Natural killer cell (primary cell): ENCODE results near the gene AKAP6. TPM values are rescaled to one million over a fixed set of nuclear protein-coding genes. Genes with fewer than 3 reads are reported as not detected.

ENCODE experiments used
- ATAC-seq, 3 donors: fragments of 150-1000 bp in 2 of 3; fragments of 200-7000 bp in 1 of 3; cut with Tn5 transposase; 1 replicate in 1 of 3; 2 replicates in 2 of 3; pipeline ENCODE4 v1.10.0; 2021; ENCODE audit warnings: mild to moderate bottlenecking in 2 of 3, moderate library complexity in 2 of 3
- DNase-seq, 2 donors: peaks; one replicate each; pipeline versions ENCODE4 v3.0.0 to v3.0.0-alpha.2; 2013 to 2021; ENCODE audit warnings: mixed read lengths in 1 of 2
- H3K27ac ChIP-seq: one replicate; pipeline ENCODE4 v1.5.1; 2013; ENCODE audit warnings: mild to moderate bottlenecking, low read length
- H3K27me3 ChIP-seq: one replicate; pipeline ENCODE4 v1.6.1; 2013; ENCODE audit warnings: low read length; ENCODE audit not compliant: control insufficient read depth, insufficient read depth
- H3K36me3 ChIP-seq: one replicate; pipeline ENCODE4 v1.6.1; 2013; ENCODE audit warnings: low read length; ENCODE audit not compliant: control insufficient read depth, insufficient read depth
- H3K4me1 ChIP-seq: one replicate; pipeline ENCODE4 v1.6.1; 2013; ENCODE audit warnings: low read length; ENCODE audit not compliant: control insufficient read depth, insufficient read depth
- H3K4me3 ChIP-seq: one replicate; pipeline ENCODE4 v1.5.1; 2013; ENCODE audit warnings: low read length
- H3K9me3 ChIP-seq: one replicate; pipeline ENCODE4 v1.6.1; 2013; ENCODE audit warnings: low read length; ENCODE audit not compliant: control insufficient read depth, insufficient read depth
- H3K27ac Mint-ChIP-seq, 2 donors: one replicate each; pipeline ENCODE4 v1.8.0; 2022; ENCODE audit warnings: mild to moderate bottlenecking in 2 of 2, mixed read lengths in 2 of 2, moderate library complexity in 1 of 2
- H3K27me3 Mint-ChIP-seq, 2 donors: one replicate each; pipeline ENCODE4 v1.8.0; 2022; ENCODE audit warnings: low read depth in 2 of 2, mixed read lengths in 2 of 2
- H3K36me3 Mint-ChIP-seq: one replicate; pipeline ENCODE4 v1.8.0; 2022; ENCODE audit warnings: mixed read lengths
- H3K4me1 Mint-ChIP-seq, 2 donors: one replicate each; pipeline ENCODE4 v1.8.0; 2022; ENCODE audit warnings: mixed read lengths in 2 of 2
- H3K4me3 Mint-ChIP-seq: one replicate; pipeline ENCODE4 v1.8.0; 2022; ENCODE audit warnings: mild to moderate bottlenecking, moderate library complexity, mixed read lengths
- H3K9me3 Mint-ChIP-seq, 2 donors: one replicate each; pipeline ENCODE4 v1.8.0; 2022; ENCODE audit warnings: mixed read lengths in 2 of 2
- WGBS: methylation state at CpG from one replicate; pipeline ENCODE4 v1.1.7; 2013; ENCODE audit warnings: missing lambda C conversion rate; ENCODE audit not compliant: insufficient coverage; 5-methylcytosine and 5-hydroxymethylcytosine counted together
- intact Hi-C: fragments of 100-400 bp; cut with micrococcal nuclease; formaldehyde crosslinking; loops from one replicate; pipeline ENCODE4 v1.14.2; 2022
- total RNA-seq, 4 donors: library from RNA; stranded (reverse); fragments of 120-200 nt in 1 of 4; gene quantifications; one replicate each; pipeline versions ENCODE4 v1.2.3 to v1.2.4, GENCODE V29; 2013 to 2022
- TF ChIP-seq, protein P1 (sequence below): fragments of 200-600 bp; IDR thresholded peaks from one replicate; pipeline ENCODE4 v1.8.0; 2022; ENCODE audit warnings: antibody characterized with exemption

AKAP6 gene
- total RNA-seq, 3 donors from 2014 or later (not counting 1 experiment from before 2014, with no cell fraction given), result 0.21 to 1.3 (median 0.80) TPM

DNA sequence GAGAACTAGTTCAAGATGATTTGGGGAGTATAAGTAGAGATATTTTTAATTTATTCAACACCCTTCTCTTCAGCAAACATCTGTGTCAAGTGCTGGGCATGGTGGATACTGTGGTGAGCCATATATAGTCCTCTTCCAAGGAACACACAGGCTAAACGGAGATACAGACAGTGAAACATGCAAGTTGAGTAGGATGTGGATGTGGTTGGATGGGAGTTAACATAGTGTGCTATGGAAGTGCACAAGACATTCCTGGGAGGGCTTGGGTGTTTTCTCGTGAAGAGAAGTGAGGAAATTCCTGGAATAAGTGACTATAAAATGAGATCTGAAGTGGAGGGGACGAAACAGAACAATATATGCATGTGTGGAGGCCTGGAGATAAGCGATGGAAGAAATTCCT lies 428.5 kb downstream of the AKAP6 start:
- WGBS, result 77% methylated on average over 4 of the region's 4 CpGs
- H3K27ac ChIP-seq, result no peak overlapping the region
- no peak for DNase-seq
- H3K36me3 ChIP-seq, result no peaks in the 10 kb centered on the region
- H3K4me3 Mint-ChIP-seq, result no peak overlapping the region
- peaks cover 14% of the 10 kb centered on the region for H3K36me3 Mint-ChIP-seq
- no peaks in the 10 kb centered on the region for H3K4me1 Mint-ChIP-seq
- no peaks in the 10 kb centered on the region for H3K27me3 Mint-ChIP-seq
- H3K9me3 ChIP-seq, result peaks cover 14% of the 10 kb centered on the region
- no peaks in the 10 kb centered on the region for H3K27me3 ChIP-seq
- intact Hi-C loops, result no loop called here
- no peak overlapping the region for H3K4me3 ChIP-seq
- ATAC-seq, result no peak
- H3K9me3 Mint-ChIP-seq, result peaks cover 26 to 32% of the 10 kb centered on the region in 2 donors
- H3K27ac Mint-ChIP-seq, result no peak overlapping the region
- H3K4me1 ChIP-seq, result no peaks in the 10 kb centered on the region
- TF ChIP-seq, protein P1, sequence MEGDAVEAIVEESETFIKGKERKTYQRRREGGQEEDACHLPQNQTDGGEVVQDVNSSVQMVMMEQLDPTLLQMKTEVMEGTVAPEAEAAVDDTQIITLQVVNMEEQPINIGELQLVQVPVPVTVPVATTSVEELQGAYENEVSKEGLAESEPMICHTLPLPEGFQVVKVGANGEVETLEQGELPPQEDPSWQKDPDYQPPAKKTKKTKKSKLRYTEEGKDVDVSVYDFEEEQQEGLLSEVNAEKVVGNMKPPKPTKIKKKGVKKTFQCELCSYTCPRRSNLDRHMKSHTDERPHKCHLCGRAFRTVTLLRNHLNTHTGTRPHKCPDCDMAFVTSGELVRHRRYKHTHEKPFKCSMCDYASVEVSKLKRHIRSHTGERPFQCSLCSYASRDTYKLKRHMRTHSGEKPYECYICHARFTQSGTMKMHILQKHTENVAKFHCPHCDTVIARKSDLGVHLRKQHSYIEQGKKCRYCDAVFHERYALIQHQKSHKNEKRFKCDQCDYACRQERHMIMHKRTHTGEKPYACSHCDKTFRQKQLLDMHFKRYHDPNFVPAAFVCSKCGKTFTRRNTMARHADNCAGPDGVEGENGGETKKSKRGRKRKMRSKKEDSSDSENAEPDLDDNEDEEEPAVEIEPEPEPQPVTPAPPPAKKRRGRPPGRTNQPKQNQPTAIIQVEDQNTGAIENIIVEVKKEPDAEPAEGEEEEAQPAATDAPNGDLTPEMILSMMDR, result no peak

DNA sequence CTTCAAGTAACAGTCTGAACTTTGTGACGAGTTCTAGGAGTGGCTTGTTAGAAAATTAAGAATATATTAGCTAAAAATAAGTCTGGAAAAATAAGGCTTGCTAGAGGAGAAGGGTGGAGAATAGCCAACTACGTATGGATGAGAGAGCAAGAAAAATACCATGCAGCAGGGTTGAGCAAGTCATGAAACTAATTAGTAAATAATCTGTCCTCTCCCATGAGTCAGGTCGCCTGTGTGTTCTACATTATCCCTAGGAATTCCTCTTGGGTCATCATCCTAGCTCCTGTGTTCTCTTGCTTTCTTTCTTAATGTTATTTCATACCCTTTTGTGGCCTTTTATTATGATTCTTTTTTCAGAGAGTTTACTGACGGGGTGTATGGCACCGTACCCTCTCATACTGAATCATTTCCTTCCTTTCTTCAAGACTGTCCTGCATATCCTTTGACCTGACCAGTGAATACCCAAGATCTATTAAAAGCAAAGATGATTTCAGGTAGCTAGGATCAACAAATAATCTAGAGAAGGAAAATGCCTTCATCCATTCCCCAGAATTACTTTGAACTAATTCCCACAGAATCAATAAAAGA lies 432.4 kb downstream of the AKAP6 start:
- no peak overlapping the region for H3K4me3 Mint-ChIP-seq
- intact Hi-C loops, result no loop called here

DNA sequence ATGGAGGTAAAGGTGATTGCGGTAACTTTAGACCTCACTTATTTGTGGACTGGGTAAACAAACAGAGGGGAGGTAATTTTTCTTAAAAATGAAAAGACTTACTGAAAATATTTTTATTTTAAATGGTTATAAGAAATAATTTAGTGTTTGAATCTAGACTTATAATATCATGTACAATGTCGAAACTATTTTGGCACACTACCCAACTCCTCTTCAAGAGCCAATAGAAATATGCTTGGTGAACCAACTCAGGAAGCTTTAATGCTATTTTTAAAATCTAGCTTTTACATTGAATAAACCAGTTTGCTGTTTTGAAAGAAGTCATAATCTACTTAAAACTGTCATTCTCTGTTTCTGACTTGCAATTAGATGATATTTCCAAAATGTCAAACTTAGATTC lies 433.8 kb downstream of the AKAP6 start:
- no peaks in the 10 kb centered on the region for H3K36me3 Mint-ChIP-seq
- no peaks in the 10 kb centered on the region for H3K4me1 Mint-ChIP-seq
- H3K4me3 ChIP-seq, result no peak overlapping the region
- no peaks in the 10 kb centered on the region for H3K9me3 ChIP-seq
- no peak overlapping the region for H3K27ac ChIP-seq
- ATAC-seq, result no peak
- H3K4me3 Mint-ChIP-seq, result no peak overlapping the region
- TF ChIP-seq, protein P1, result no peak
- no peaks in the 10 kb centered on the region for H3K27me3 Mint-ChIP-seq
- peaks cover 7 to 11% of the 10 kb centered on the region in 2 donors for H3K9me3 Mint-ChIP-seq
- WGBS, result no CpG with 5 or more reads among the region's 2 CpGs
- H3K27me3 ChIP-seq, result no peaks in the 10 kb centered on the region
- no peaks in the 10 kb centered on the region for H3K4me1 ChIP-seq
- no peak overlapping the region for H3K27ac Mint-ChIP-seq
- no peak for DNase-seq
- intact Hi-C loops, result no loop called here
- no peaks in the 10 kb centered on the region for H3K36me3 ChIP-seq

More for the DNA sequence above, 432.4 kb downstream of the AKAP6 start:
- no peak overlapping the region for H3K27ac Mint-ChIP-seq
- H3K36me3 ChIP-seq, result no peaks in the 10 kb centered on the region
- TF ChIP-seq, protein P1, result no peak
- no peaks in the 10 kb centered on the region for H3K27me3 ChIP-seq
- DNase-seq (no peak), ATAC-seq (no peak)
- H3K27ac ChIP-seq, result no peak overlapping the region
- H3K4me1 ChIP-seq, result no peaks in the 10 kb centered on the region
- peaks cover 8 to 16% of the 10 kb centered on the region in 2 donors for H3K9me3 Mint-ChIP-seq
- H3K4me3 ChIP-seq, result no peak overlapping the region
- H3K27me3 Mint-ChIP-seq, result no peaks in the 10 kb centered on the region
- H3K4me1 Mint-ChIP-seq, result no peaks in the 10 kb centered on the region
- 83% methylated on average over 5 of the region's 5 CpGs for WGBS
- H3K9me3 ChIP-seq, result peaks cover 3% of the 10 kb centered on the region
- no peaks in the 10 kb centered on the region for H3K36me3 Mint-ChIP-seq

DNA sequence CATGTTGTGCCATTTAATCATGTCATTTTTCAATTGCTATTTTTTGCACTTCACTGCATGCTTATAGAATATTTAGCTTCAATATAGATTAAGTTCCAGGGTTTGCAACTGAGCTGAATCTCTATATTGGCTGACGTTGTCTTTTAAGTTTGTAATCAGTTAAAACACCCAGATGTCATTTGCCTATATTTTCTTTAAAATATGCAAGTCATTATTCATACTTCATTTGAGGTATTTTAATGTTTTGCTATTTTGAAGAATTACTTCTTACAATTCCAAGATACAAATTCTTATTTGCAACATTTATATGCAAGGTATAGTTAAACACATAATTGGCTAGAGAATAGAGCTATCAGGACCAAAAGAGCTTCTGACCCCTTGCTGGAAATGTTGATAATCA lies 434.6 kb downstream of the AKAP6 start:
- DNase-seq (no peak), ATAC-seq (no peak)
- no peak overlapping the region for H3K27ac ChIP-seq
- no peaks in the 10 kb centered on the region for H3K27me3 ChIP-seq
- H3K4me3 ChIP-seq, result no peak overlapping the region
- Mint-ChIP-seq H3K36me3 (no peaks in the 10 kb centered on the region), H3K27ac (no peak overlapping the region), H3K4me3 (no peak overlapping the region), H3K9me3 (peaks cover 9 to 14% of the 10 kb centered on the region in 2 donors), H3K27me3 (no peaks in the 10 kb centered on the region), H3K4me1 (no peaks in the 10 kb centered on the region)
- H3K36me3 ChIP-seq, result no peaks in the 10 kb centered on the region
- H3K9me3 ChIP-seq, result peaks cover under 1% of the 10 kb centered on the region
- TF ChIP-seq, protein P1, result no peak
- H3K4me1 ChIP-seq, result no peaks in the 10 kb centered on the region
- intact Hi-C loops, result no loop called here
- 80% methylated on average over 1 of the region's 1 CpG for WGBS
